K562 (cell line): ENCODE data around the gene TMEM63A. TPM values are rescaled to one million over a fixed set of nuclear protein-coding genes. Genes with fewer than 3 reads are reported as not detected.

Source experiments
- ATF7 ChIP-seq: fragments of 450-650 bp; IDR thresholded peaks from 2 replicates; pipeline ENCODE4 v1.7.1; 2014; ENCODE audit warnings: mild to moderate bottlenecking, moderate library complexity
- BCL6 ChIP-seq: fragments of 250-450 bp; sonication (Bioruptor Pico); IDR thresholded peaks from 2 replicates; pipeline ENCODE4 v1.4.0; 2020
- CTCFL ChIP-seq: IDR thresholded peaks from 2 replicates; pipeline ENCODE4 v1.6.1; 2011; ENCODE audit warnings: borderline replicate concordance, low read depth, mild to moderate bottlenecking, moderate library complexity, low read length; ENCODE audit not compliant: insufficient read depth, poor library complexity, severe bottlenecking
- DDX20 ChIP-seq: fragments of 450-650 bp; IDR thresholded peaks from 2 replicates; pipeline ENCODE4 v1.6.1; 2016; ENCODE audit warnings: missing genetic modification characterization, low read depth, mild to moderate bottlenecking, missing compliant biosample characterization, moderate library complexity
- GTF2E2 ChIP-seq: fragments of 200-800 bp; sonication (Bioruptor generic); IDR thresholded peaks from 2 replicates; pipeline ENCODE4 v1.6.1; 2016; ENCODE audit warnings: missing genetic modification characterization, missing compliant biosample characterization
- HMGN3 ChIP-seq: IDR thresholded peaks from 2 replicates; pipeline ENCODE4 v1.6.1; 2011; ENCODE audit warnings: borderline replicate concordance, low read depth, mild to moderate bottlenecking, mixed read lengths, low read length; ENCODE audit not compliant: insufficient read length; ENCODE audit errors: extremely low read depth
- IFI16 ChIP-seq: fragments of 250-450 bp; sonication (Bioruptor Pico); IDR thresholded peaks from 2 replicates; pipeline ENCODE4 v2.1.2; 2022; ENCODE audit warnings: mild to moderate bottlenecking, inconsistent platforms
- KHSRP ChIP-seq: fragments of 450-650 bp; IDR thresholded peaks from 2 replicates; pipeline ENCODE4 v1.6.1; 2017
- NELFE ChIP-seq: IDR thresholded peaks from 2 replicates; pipeline ENCODE4 v1.6.1; 2011; ENCODE audit warnings: mild to moderate bottlenecking; ENCODE audit not compliant: insufficient read depth, insufficient read length
- NFIC ChIP-seq: fragments of 450-650 bp; IDR thresholded peaks from 2 replicates; pipeline ENCODE4 v1.6.1; 2017; ENCODE audit warnings: mild to moderate bottlenecking, inconsistent platforms
- OTX1 ChIP-seq: fragments of 450-650 bp; formaldehyde crosslinking; IDR thresholded peaks from 2 replicates; pipeline ENCODE4 v1.4.0; 2022; ENCODE audit warnings: mild to moderate bottlenecking
- PCBP1 ChIP-seq: fragments of 200-400 bp; formaldehyde crosslinking; IDR thresholded peaks from 2 replicates; pipeline ENCODE4 v1.6.1; 2018; ENCODE audit warnings: mild to moderate bottlenecking, low read depth, low read length; ENCODE audit not compliant: poor library complexity, severe bottlenecking
- POLR3G ChIP-seq: IDR thresholded peaks from 2 replicates; pipeline ENCODE4 v1.6.1; 2011; ENCODE audit not compliant: insufficient read length, insufficient replicate concordance; ENCODE audit errors: extremely low read depth
- PTTG1 ChIP-seq: fragments of 450-650 bp; IDR thresholded peaks from 2 replicates; pipeline ENCODE4 v1.6.1; 2016; ENCODE audit warnings: low read depth, mild to moderate bottlenecking, missing genetic modification characterization, missing compliant biosample characterization
- SIRT6 ChIP-seq: IDR thresholded peaks from one replicate; pipeline ENCODE4 v1.6.1; 2012; ENCODE audit warnings: low read depth, mild to moderate bottlenecking, control low read depth, inconsistent platforms, low read length, moderate library complexity
- SLC30A9 ChIP-seq: fragments of 250-450 bp; sonication (Bioruptor Pico); IDR thresholded peaks from 2 replicates; pipeline ENCODE4 v1.8.0; 2022; ENCODE audit warnings: mild to moderate bottlenecking, moderate library complexity
- SNAPC5 ChIP-seq: fragments of 250-450 bp; sonication (Bioruptor Pico); IDR thresholded peaks from 2 replicates; pipeline ENCODE4 v1.8.0; 2021; ENCODE audit warnings: moderate library complexity, mild to moderate bottlenecking, inconsistent platforms
- TBL1XR1 ChIP-seq, 2 experiments: IDR thresholded peaks; 2 replicates each; pipeline ENCODE4 v1.6.1; 2012; ENCODE audit warnings: improper control_type of control experiment in 2 of 2, low read length in 2 of 2, mild to moderate bottlenecking in 1 of 2
- polyA plus RNA-seq, 8 experiments: library from polyadenylated mRNA; depleted of rRNA in 4 of 8; stranded (reverse) in 5 of 8; unstranded in 3 of 8; fragments of >200 nt; fragmentation: Nextera tagmentation in 2 of 8; fragmentation: Illumina TruSeq in 1 of 8; extraction: Ambion mirVana in 2 of 8; extraction: Trizol in 1 of 8; gene quantifications; 2 replicates each; pipeline versions ENCODE4 v1.2.1 to v1.2.3, GENCODE V29; 2011 to 2014; ENCODE audit warnings: inconsistent platforms in 1 of 8, missing spikeins in 1 of 8
- total RNA-seq, 7 experiments: library from RNA; depleted of rRNA in 6 of 7; stranded (reverse); fragments of >200 nt in 6 of 7; fragmentation: Illumina TruSeq in 2 of 7; extraction: Trizol in 2 of 7; gene quantifications; 2 replicates each; pipeline versions ENCODE4 v1.2.1 to v1.2.3, GENCODE V29; 2011 to 2021; ENCODE audit warnings: low replicate concordance in 1 of 7

The TMEM63A gene
- total and polyA plus RNA-seq, 9 of the 15 experiments (the other 6 are each of a cell fraction or from before 2014, with no cell fraction given): 2.0 to 54.6 (median 17.5) TPM

- TF ChIP-seq CTCFL (no peak), NFIC (0 out of 2 replicates have a peak, but pooled peaks have one; percentile 2), PTTG1 (tag) (no peak), SLC30A9 (CRISPR knock-in tag) (0 out of 2 replicates have a peak, but pooled peaks have one; percentile 17), GTF2E2 (tag) (no peak), BCL6 (no peak), NELFE (no peak), PCBP1 (no peak), SIRT6 (no peak), KHSRP (no peak), SNAPC5 (CRISPR knock-in tag) (no peak), ATF7 (0 out of 2 replicates have a peak, but pooled peaks have one; percentile 0), IFI16 (CRISPR knock-in tag) (no peak), HMGN3 (no peak), TBL1XR1 (IDR thresholded peaks at IDR 0.05; ENCODE audit: low read length in 2 of 2) (no peak), POLR3G (no peak), DDX20 (tag) (no peak), OTX1 (CRISPR knock-in tag) (no peak)
These were observed 775 bp upstream of the TMEM63A start (continued) for GRCh38 chr1:225882694-225883615.
